HCT116 (cell line): ENCODE data around the gene ELOB.

Experiments
- POLR2A ChIP-seq: IDR thresholded peaks from 2 replicates; pipeline ENCODE4 v1.7.0; 2011; ENCODE audit warnings: borderline replicate concordance; ENCODE audit not compliant: insufficient read depth, insufficient read length; ENCODE audit errors: extremely low read depth
- TF ChIP-seq, protein P1 (sequence below), 3 experiments: fragments of 200-600 bp in 1 of 3; sonication (generic) in 1 of 3; IDR thresholded peaks in 2 of 3; conservative IDR thresholded peaks in 1 of 3; 2 replicates each; pipeline ENCODE4 v1.5.1; 2012 to 2017; ENCODE audit warnings: low read depth in 2 of 3, low read length in 2 of 3, antibody characterized with exemption in 1 of 3, borderline replicate concordance in 1 of 3, control low read depth in 1 of 3, mild to moderate bottlenecking in 1 of 3, mixed read lengths in 1 of 3, mixed run types in 1 of 3, moderate library complexity in 1 of 3; ENCODE audit not compliant: insufficient read depth in 1 of 3

DNA sequence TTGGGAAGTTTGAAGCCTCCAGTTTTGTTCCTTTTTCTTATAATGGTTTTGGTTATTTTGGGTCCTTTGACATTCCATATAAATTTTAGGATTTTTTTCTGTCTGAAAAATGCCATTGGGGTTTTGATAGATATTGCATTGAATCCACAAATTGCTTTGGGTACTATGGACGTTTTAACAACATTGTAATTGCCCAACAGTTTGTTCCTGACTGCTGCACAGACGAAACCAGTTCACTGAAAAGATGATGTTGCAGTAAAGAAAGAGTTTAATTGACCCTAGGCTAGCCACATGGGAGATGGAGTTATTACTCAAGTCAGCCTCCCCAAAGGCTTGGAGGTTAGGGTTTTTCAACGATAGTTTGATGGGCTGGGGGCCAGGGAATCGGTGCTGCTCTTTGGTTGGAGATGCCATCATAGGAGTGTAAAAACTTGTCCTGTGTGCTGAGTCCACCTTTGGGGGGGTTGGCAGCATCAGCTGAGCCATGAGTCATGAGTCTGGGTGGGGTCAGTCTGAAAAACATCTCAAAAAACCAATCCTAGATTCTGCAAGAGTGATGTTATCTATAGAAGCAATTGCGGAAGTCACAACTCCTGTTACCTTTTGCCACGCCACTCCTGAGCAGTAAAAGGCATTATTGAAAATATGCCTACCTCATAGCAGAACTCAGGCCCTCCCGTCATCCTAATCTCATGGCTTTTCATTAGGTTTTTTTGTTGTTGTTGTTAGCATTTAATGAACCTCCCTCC lies 18.5 kb upstream of the ELOB start:
- TF ChIP-seq POLR2A, result no peak
- TF ChIP-seq, protein P1, sequence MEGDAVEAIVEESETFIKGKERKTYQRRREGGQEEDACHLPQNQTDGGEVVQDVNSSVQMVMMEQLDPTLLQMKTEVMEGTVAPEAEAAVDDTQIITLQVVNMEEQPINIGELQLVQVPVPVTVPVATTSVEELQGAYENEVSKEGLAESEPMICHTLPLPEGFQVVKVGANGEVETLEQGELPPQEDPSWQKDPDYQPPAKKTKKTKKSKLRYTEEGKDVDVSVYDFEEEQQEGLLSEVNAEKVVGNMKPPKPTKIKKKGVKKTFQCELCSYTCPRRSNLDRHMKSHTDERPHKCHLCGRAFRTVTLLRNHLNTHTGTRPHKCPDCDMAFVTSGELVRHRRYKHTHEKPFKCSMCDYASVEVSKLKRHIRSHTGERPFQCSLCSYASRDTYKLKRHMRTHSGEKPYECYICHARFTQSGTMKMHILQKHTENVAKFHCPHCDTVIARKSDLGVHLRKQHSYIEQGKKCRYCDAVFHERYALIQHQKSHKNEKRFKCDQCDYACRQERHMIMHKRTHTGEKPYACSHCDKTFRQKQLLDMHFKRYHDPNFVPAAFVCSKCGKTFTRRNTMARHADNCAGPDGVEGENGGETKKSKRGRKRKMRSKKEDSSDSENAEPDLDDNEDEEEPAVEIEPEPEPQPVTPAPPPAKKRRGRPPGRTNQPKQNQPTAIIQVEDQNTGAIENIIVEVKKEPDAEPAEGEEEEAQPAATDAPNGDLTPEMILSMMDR (IDR thresholded peaks at IDR 0.05 in 2 of 3, conservative IDR thresholded peaks at IDR 0.05 in 1 of 3; ENCODE audit: borderline replicate concordance in 1 of 3, insufficient read depth in 1 of 3, low read depth in 2 of 3, low read length in 2 of 3), result no peak
